ENCODE data around the gene CLIP1. TPM values are rescaled to one million over a fixed set of nuclear protein-coding genes. Genes with fewer than 3 reads are reported as not detected.

Gene CLIP1
- total RNA-seq, 1 experiment from 2014 or later, result 42.9 TPM

DNA sequence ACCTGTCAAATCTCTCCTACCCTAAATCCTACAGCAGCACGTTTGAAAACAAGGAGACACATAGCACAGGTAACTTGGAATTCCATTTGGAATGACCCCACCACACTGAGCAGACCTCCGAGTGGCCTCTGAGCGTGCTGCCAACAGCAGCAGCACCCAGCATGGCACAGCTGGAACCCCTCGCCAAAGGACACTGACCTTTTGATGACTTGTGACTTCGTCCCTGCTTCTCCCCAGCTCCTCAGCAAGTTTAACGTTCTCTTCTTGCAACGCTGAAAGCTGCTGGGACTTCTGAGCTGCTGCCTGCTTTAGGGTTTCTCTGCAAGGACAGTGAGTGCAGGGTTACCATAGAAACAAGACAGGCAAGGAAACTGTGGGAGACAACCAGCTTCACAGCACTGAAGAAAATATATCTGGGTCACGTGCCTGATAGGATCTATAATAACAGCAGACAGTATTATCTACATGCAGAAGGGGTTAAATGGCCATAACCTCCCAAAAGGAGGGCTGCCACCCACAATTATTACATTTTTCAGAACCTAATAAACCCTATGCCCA lies 112.8 kb downstream of the CLIP1 start:
- BruUV-seq (replicated peaks), result no TSS peak
- ChIA-PET CTCF (no interaction called here), POLR2A (interaction anchor here (0.6 kb wide), 1 partner anchor 388 kb away, joined by 5 read pairs; no protein-coding TSS in a partner anchor), RAD21 (ENCODE audit: low non-redundant PET in 1 of 2, low total read pairs in 2 of 2, uncharacterized antibody in 2 of 2, unreplicated experiment in 2 of 2) (no interaction called here)
- H3K27ac ChIP-seq (ENCODE audit: low read depth, low read length), result no peak overlapping the region
- ATAC-seq (no peak), DNase-seq (ENCODE audit: low read depth, low spot score) (no peak)
- no peak for TF ChIP-seq EZH2 (IDR thresholded peaks at IDR 0.05)
- TF ChIP-seq, protein P1, sequence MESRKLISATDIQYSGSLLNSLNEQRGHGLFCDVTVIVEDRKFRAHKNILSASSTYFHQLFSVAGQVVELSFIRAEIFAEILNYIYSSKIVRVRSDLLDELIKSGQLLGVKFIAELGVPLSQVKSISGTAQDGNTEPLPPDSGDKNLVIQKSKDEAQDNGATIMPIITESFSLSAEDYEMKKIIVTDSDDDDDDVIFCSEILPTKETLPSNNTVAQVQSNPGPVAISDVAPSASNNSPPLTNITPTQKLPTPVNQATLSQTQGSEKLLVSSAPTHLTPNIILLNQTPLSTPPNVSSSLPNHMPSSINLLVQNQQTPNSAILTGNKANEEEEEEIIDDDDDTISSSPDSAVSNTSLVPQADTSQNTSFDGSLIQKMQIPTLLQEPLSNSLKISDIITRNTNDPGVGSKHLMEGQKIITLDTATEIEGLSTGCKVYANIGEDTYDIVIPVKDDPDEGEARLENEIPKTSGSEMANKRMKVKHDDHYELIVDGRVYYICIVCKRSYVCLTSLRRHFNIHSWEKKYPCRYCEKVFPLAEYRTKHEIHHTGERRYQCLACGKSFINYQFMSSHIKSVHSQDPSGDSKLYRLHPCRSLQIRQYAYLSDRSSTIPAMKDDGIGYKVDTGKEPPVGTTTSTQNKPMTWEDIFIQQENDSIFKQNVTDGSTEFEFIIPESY (IDR thresholded peaks at IDR 0.05; ENCODE audit: extremely low read depth, insufficient replicate concordance, low read length), result no peak
- TF ChIP-seq EZH2phosphoT487 (IDR thresholded peaks at IDR 0.05; ENCODE audit: borderline replicate concordance), result no peak
- TF ChIP-seq, protein P2, sequence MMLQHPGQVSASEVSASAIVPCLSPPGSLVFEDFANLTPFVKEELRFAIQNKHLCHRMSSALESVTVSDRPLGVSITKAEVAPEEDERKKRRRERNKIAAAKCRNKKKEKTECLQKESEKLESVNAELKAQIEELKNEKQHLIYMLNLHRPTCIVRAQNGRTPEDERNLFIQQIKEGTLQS (IDR thresholded peaks at IDR 0.05), result no peak
- H3K9me2 ChIP-seq (ENCODE audit: insufficient read depth), result no peaks in the 10 kb centered on the region
- H2AFZ ChIP-seq (ENCODE audit: low read depth, low read length, poor library complexity, severe bottlenecking), result no peak overlapping the region
- H3K36me3 ChIP-seq (ENCODE audit: control insufficient read depth in 1 of 2, insufficient read depth in 2 of 2, low read length in 2 of 2), result peaks cover 1 to 3% of the 10 kb centered on the region in 2 experiments; a peak in 1 of 4 replicates
- H4K20me1 ChIP-seq (ENCODE audit: insufficient read depth), result no peaks in the 10 kb centered on the region
- H3K9ac ChIP-seq (ENCODE audit: low read length), result no peak overlapping the region
- no peaks in the 10 kb centered on the region for H3K9me3 ChIP-seq (ENCODE audit: control insufficient read depth in 1 of 2, insufficient read depth in 1 of 2, low read depth in 1 of 2, low read length in 2 of 2)
- intact Hi-C loops (cut with micrococcal nuclease), result no loop called here
- no peak overlapping the region for H3K4me2 ChIP-seq (ENCODE audit: low read length)
- H3K79me2 ChIP-seq (ENCODE audit: insufficient read depth, low read length), result no peaks in the 10 kb centered on the region
- H3K27me3 ChIP-seq (ENCODE audit: insufficient read depth, low read length), result no peaks in the 10 kb centered on the region
- H3K4me1 ChIP-seq (ENCODE audit: control insufficient read depth in 1 of 2, insufficient read depth in 2 of 2, low read length in 2 of 2), result no peaks in the 10 kb centered on the region
- no peak overlapping the region for H3K4me3 ChIP-seq (replicated peaks in 1 of 2; ENCODE audit: low read depth in 1 of 2, low read length in 2 of 2)

DNA sequence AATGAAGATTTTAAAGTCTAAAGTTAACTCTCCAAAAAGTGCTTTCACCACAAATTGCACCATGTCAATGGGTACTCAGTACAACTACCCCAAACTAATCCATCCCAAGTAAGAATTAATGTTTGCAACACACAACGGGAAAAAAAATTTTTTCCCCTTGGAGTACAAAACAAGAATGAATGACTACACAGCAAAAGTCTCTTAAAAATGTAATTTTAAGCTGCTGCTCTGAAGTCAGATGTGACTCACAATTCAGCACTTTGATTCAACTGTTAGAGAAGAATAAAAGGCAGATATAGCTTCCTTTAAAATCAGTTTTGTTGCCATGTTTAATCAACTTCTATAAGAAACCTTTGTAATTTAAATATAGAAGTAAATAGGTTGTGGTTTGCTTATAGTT lies 113.7 kb downstream of the CLIP1 start:
- Histone ChIP-seq H4K20me1 (ENCODE audit: insufficient read depth) (no peaks in the 10 kb centered on the region), H3K9me3 (ENCODE audit: control insufficient read depth in 1 of 2, insufficient read depth in 1 of 2, low read depth in 1 of 2, low read length in 2 of 2) (no peaks in the 10 kb centered on the region), H3K4me1 (ENCODE audit: control insufficient read depth in 1 of 2, insufficient read depth in 2 of 2, low read length in 2 of 2) (no peaks in the 10 kb centered on the region), H3K79me2 (ENCODE audit: insufficient read depth, low read length) (no peaks in the 10 kb centered on the region), H3K36me3 (ENCODE audit: control insufficient read depth in 1 of 2, insufficient read depth in 2 of 2, low read length in 2 of 2) (peaks cover 0 to 3% of the 10 kb centered on the region in 2 experiments; a peak in 1 of 4 replicates), H3K4me3 (replicated peaks in 1 of 2; ENCODE audit: low read depth in 1 of 2, low read length in 2 of 2) (no peak overlapping the region), H3K4me2 (ENCODE audit: low read length) (no peak overlapping the region), H3K27ac (ENCODE audit: low read depth, low read length) (no peak overlapping the region), H3K27me3 (ENCODE audit: insufficient read depth, low read length) (no peaks in the 10 kb centered on the region), H2AFZ (ENCODE audit: low read depth, low read length, poor library complexity, severe bottlenecking) (no peak overlapping the region), H3K9ac (ENCODE audit: low read length) (no peak overlapping the region), H3K9me2 (ENCODE audit: insufficient read depth) (no peaks in the 10 kb centered on the region)
- ChIA-PET RAD21 (ENCODE audit: low non-redundant PET in 1 of 2, low total read pairs in 2 of 2, uncharacterized antibody in 2 of 2, unreplicated experiment in 2 of 2) (no interaction called here), POLR2A (no interaction called here), CTCF (no interaction called here)
- no TSS peak for BruUV-seq (replicated peaks)
- DNase-seq (ENCODE audit: low read depth, low spot score), result no peak
- intact Hi-C loops (cut with micrococcal nuclease), result no loop called here
- ATAC-seq, result no peak
- TF ChIP-seq, protein P1 (IDR thresholded peaks at IDR 0.05; ENCODE audit: extremely low read depth, insufficient replicate concordance, low read length), result no peak
- TF ChIP-seq ZNF274 (IDR thresholded peaks at IDR 0.05; ENCODE audit: low read depth, low read length) (no peak), FOSL1 (IDR thresholded peaks at IDR 0.05; ENCODE audit: low read depth) (no peak)
- TF ChIP-seq, protein P3, sequence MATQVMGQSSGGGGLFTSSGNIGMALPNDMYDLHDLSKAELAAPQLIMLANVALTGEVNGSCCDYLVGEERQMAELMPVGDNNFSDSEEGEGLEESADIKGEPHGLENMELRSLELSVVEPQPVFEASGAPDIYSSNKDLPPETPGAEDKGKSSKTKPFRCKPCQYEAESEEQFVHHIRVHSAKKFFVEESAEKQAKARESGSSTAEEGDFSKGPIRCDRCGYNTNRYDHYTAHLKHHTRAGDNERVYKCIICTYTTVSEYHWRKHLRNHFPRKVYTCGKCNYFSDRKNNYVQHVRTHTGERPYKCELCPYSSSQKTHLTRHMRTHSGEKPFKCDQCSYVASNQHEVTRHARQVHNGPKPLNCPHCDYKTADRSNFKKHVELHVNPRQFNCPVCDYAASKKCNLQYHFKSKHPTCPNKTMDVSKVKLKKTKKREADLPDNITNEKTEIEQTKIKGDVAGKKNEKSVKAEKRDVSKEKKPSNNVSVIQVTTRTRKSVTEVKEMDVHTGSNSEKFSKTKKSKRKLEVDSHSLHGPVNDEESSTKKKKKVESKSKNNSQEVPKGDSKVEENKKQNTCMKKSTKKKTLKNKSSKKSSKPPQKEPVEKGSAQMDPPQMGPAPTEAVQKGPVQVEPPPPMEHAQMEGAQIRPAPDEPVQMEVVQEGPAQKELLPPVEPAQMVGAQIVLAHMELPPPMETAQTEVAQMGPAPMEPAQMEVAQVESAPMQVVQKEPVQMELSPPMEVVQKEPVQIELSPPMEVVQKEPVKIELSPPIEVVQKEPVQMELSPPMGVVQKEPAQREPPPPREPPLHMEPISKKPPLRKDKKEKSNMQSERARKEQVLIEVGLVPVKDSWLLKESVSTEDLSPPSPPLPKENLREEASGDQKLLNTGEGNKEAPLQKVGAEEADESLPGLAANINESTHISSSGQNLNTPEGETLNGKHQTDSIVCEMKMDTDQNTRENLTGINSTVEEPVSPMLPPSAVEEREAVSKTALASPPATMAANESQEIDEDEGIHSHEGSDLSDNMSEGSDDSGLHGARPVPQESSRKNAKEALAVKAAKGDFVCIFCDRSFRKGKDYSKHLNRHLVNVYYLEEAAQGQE (IDR thresholded peaks at IDR 0.05; ENCODE audit: low read depth), result no peak

All from HCT116 (cell line).